ENCODE results near the gene DBP.

DNA sequence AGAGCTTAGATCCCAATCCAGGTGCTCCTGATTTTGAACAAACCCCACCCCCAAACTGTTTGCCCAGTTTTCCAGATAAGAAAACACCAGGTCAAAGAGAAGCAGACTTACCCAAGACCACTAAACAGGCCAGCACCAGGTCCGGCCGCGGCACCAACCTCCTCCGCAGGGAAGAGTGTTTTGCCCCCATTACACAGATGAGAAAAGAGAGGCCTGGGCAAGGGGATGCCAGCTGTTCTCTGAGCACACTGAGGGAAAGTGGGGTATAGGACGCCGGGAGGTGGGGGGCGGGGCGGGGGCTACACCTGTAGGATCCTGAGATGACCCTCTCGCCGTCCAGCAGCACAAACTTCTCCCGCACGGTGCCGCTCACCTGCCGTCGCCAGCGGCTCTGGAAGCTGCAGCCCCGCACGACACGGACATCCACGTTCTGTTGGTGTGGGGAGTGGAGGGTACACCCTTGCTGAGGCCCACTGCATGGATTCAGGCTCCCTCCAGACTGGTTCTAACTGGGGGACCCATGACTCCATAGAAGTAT lies 27.5 kb downstream of the DBP start:
- TF ChIP-seq YY1 (IDR thresholded peaks at IDR 0.05; ENCODE audit: insufficient read depth, insufficient read length), result no peak
- no peak for TF ChIP-seq ZNF274 (IDR thresholded peaks at IDR 0.05; ENCODE audit: low read depth, low read length)

Measured in NT2/D1 (cell line).